Kidney epithelial cell (primary cell): ENCODE results near the gene FOXL3. TPM values are rescaled to one million over a fixed set of nuclear protein-coding genes. Genes with fewer than 3 reads are reported as not detected.

ENCODE experiments used
- DNase-seq: peaks from one replicate; pipeline ENCODE4 v3.0.0-alpha.2; 2010; ENCODE audit warnings: low read depth
- H3K27me3 ChIP-seq: 2 replicates; pipeline ENCODE4 v1.6.0; 2011; ENCODE audit warnings: low read length; ENCODE audit not compliant: control insufficient read depth, insufficient read depth
- H3K36me3 ChIP-seq: 2 replicates; pipeline ENCODE4 v1.5.1; 2011; ENCODE audit warnings: low read length; ENCODE audit not compliant: control insufficient read depth, insufficient read depth
- H3K4me3 ChIP-seq: 2 replicates; pipeline ENCODE4 v1.5.1; 2011; ENCODE audit warnings: low read depth, mild to moderate bottlenecking, control low read depth, low read length
- total RNA-seq: library from RNA; depleted of rRNA; stranded (reverse); fragments of >200 nt; gene quantifications from 2 replicates; pipeline ENCODE4 v1.2.3, GENCODE V29; 2015
- TF ChIP-seq, protein P1 (sequence below): IDR thresholded peaks from 2 replicates; pipeline ENCODE4 v1.5.1; 2011; ENCODE audit warnings: mild to moderate bottlenecking, moderate library complexity, low read length, control low read depth, inconsistent platforms; ENCODE audit not compliant: insufficient read depth, poor library complexity, severe bottlenecking

Gene FOXL3
- total RNA-seq, 1 donor from 2014 or later: not detected

DNA sequence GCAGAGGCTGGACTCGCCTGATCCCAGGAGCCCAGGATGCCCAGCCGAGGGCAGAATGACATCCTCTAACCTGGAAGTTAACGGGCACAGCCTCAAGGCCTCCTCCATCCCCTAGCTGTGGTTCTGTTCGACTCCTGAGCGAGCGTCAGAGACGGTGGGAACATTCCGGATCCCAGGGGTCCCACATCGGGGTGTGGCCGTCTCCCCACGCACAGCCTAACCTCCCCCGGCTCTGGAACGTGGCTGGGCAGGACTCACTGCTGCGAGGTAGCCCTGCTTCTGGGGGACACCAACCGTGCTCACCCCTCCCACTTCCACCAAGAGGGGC, 8.4 kb downstream of the FOXL3 start:
- no peak for DNase-seq
- H3K36me3 ChIP-seq: no peaks in the 10 kb centered on the region
- TF ChIP-seq, protein P1, sequence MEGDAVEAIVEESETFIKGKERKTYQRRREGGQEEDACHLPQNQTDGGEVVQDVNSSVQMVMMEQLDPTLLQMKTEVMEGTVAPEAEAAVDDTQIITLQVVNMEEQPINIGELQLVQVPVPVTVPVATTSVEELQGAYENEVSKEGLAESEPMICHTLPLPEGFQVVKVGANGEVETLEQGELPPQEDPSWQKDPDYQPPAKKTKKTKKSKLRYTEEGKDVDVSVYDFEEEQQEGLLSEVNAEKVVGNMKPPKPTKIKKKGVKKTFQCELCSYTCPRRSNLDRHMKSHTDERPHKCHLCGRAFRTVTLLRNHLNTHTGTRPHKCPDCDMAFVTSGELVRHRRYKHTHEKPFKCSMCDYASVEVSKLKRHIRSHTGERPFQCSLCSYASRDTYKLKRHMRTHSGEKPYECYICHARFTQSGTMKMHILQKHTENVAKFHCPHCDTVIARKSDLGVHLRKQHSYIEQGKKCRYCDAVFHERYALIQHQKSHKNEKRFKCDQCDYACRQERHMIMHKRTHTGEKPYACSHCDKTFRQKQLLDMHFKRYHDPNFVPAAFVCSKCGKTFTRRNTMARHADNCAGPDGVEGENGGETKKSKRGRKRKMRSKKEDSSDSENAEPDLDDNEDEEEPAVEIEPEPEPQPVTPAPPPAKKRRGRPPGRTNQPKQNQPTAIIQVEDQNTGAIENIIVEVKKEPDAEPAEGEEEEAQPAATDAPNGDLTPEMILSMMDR: no peak
- H3K27me3 ChIP-seq: peaks cover 56% of the 10 kb centered on the region
- H3K4me3 ChIP-seq: no peak overlapping the region

DNA sequence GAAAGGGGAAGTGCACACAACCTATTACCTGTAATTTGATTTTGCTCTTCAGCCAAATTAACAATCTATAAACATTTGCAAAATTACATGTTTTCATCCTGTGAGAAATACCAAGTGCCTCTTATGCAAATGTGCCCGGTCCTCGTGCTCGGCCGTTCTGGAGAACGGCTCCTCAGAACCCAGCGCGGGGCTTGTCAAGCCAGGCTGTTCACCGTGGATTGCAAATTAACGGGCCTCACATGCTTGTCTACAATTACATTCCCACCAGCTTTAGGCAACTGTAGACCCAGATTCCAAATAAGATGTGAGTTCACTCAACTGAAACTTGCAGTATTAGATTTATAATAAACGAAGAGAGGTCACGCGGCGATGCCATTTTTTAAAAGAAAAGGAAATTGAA, 8.8 kb downstream of the FOXL3 start:
- no peak overlapping the region for H3K4me3 ChIP-seq
- no peak for DNase-seq
- H3K27me3 ChIP-seq: peaks cover 52% of the 10 kb centered on the region
- H3K36me3 ChIP-seq: no peaks in the 10 kb centered on the region
- TF ChIP-seq, protein P1: no peak

DNA sequence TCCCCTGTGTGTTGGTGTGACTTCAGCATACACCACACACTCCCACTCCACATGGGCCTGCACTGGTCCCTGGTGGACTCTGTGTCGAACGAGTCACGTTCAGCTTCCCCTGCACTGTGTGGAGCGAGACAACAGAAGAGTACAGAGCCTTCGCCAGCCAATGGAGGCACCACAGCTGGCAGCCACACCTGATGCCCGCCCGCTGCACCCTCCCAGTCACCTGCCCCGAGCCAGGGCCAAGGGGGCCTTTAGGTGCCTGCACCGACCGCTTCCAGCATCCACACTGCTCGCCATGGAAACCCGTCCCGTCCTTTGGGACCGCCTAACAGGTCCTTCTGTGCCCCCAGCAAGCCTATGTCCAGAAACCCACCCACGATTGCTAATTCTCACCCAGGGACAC, 9.2 kb downstream of the FOXL3 start:
- no peak overlapping the region for H3K4me3 ChIP-seq
- peaks cover 47% of the 10 kb centered on the region for H3K27me3 ChIP-seq
- no peak for DNase-seq
- TF ChIP-seq, protein P1: no peak
- no peaks in the 10 kb centered on the region for H3K36me3 ChIP-seq

DNA sequence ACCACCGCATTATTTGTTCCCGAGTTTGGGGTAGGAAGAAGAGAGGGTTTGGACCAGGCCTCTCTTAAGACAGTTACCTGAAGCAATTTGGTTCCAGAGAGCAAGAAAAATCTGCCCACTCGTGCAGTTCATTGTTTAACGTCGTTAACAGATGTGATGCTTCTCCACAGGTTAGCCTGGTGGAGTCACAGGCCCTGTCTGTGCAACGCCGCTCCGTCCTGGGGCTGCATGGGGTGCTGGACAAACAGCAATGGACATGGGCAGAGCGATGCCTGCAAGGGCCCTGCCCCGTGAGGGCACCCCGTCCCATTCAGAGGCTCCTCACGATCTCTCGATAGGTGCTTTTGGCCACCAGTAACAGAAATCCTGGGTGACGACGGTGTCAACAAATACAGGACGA, 9.7 kb downstream of the FOXL3 start:
- H3K27me3 ChIP-seq: peaks cover 43% of the 10 kb centered on the region
- DNase-seq: no peak
- TF ChIP-seq, protein P1: no peak

DNA sequence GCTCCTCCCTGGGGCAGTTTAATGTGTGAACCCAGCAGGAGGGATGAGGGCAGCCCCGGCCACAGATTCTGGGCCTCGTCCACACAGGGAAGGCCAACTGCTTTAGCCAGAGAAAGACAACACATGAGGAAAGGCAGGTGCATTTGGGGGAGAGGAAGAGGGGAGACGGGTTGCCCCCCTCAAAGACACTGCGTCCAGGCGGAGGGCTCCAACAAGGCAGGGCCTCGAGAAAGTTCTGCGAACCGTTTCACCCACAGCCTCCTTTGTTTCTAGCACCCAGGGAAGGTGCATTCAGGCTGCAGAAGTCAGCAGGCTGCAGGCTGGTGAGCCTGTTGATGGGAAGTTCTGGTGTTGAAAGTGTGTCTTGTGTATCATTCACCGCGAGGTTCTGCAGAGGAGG, 10.1 kb downstream of the FOXL3 start:
- TF ChIP-seq, protein P1: no peak
- peaks cover 39% of the 10 kb centered on the region for H3K27me3 ChIP-seq
- DNase-seq: no peak
- H3K36me3 ChIP-seq: no peaks in the 10 kb centered on the region
- no peak overlapping the region for H3K4me3 ChIP-seq

More for the DNA sequence above, 9.7 kb downstream of the FOXL3 start:
- Histone ChIP-seq H3K4me3 (no peak overlapping the region), H3K36me3 (no peaks in the 10 kb centered on the region)

DNA sequence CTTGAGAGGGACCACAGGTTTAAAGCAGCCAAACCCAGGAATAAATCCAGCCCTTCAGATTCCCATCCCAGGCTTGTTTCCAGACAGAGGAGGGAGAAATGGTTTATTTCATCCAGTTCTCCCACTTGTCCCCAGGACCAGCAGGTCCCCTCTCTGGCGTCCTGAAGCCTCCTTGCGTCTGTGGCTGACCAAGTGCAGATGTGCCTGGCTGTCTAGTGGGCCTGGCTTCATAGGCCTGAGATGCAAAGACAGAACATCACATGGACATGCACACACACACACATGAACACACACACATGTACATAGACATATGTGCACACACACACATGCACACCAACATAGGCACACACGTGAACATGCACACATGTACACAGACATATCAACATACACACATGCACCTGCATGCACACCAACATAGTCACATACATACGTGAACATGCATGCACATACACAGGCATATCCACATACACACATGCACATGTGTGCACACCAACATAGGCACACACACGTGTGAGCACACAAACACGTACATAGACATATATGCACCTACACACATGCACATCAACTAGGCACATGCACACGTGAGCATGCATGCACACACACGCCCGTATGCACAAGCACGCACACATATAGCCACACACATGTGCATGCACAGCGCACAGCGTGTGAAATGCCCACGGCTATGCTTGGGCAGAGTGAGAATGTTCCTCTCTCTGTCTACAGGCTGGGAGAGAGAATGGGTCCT, 10.7 kb downstream of the FOXL3 start:
- TF ChIP-seq, protein P1: no peak
- no peak for DNase-seq
- Histone ChIP-seq H3K27me3 (peaks cover 34% of the 10 kb centered on the region), H3K4me3 (no peak overlapping the region), H3K36me3 (no peaks in the 10 kb centered on the region)
